CD4-positive, alpha-beta T cell (primary cell): ENCODE data around the gene LRSAM1. TPM values are rescaled to one million over a fixed set of nuclear protein-coding genes. Genes with fewer than 3 reads are reported as not detected.

Experiments used
- ATAC-seq: fragments of 200-7000 bp; cut with Tn5 transposase; one replicate; pipeline ENCODE4 v1.10.0; 2022; ENCODE audit warnings: mild to moderate bottlenecking; ENCODE audit not compliant: poor library complexity
- CTCF ChIA-PET: fragments of 350-600 bp; sonication (Branson Sonifier 250); formaldehyde crosslinking; loops from one replicate; lab custom pipeline; 2021; ENCODE audit warnings: antibody characterized with exemption, inconsistent platforms; lab: Charles Lee
- POLR2A ChIA-PET: fragments of 350-600 bp; sonication (Branson Sonifier 250); formaldehyde crosslinking; loops from one replicate; lab custom pipeline; 2021; ENCODE audit warnings: antibody characterized with exemption, inconsistent platforms; lab: Charles Lee
- DNase-seq, 14 experiments: peaks; one replicate each; pipeline ENCODE4 v3.0.0-alpha.2; 2013 to 2020; ENCODE audit warnings: mixed read lengths in 2 of 14
- H3K27ac ChIP-seq, 2 donors: one replicate each; pipeline versions ENCODE4 v1.5.1 to v1.7.0; 2013; ENCODE audit warnings: low read length in 2 of 2, low read depth in 1 of 2, mild to moderate bottlenecking in 1 of 2
- H3K27me3 ChIP-seq, 2 experiments: 1 replicate in 1 of 2; 2 replicates in 1 of 2; pipeline versions ENCODE4 v1.6.1 to v1.7.0; 2013; ENCODE audit warnings: low read length in 2 of 2, control low read depth in 1 of 2, mild to moderate bottlenecking in 1 of 2, moderate library complexity in 1 of 2; ENCODE audit not compliant: insufficient read depth in 2 of 2, control insufficient read depth in 1 of 2
- H3K36me3 ChIP-seq: one replicate; pipeline ENCODE4 v1.6.1; 2013; ENCODE audit warnings: low read length, control low read depth; ENCODE audit not compliant: insufficient read depth
- H3K4me1 ChIP-seq: one replicate; pipeline ENCODE4 v1.6.1; 2013; ENCODE audit warnings: low read length, control low read depth; ENCODE audit not compliant: insufficient read depth
- H3K4me3 ChIP-seq: one replicate; pipeline ENCODE4 v1.5.1; 2013; ENCODE audit warnings: mild to moderate bottlenecking, low read length, moderate library complexity
- H3K9me3 ChIP-seq, 2 experiments: 1 replicate in 1 of 2; 2 replicates in 1 of 2; pipeline versions ENCODE4 v1.6.1 to v1.7.0; 2013; ENCODE audit warnings: low read length in 2 of 2, mild to moderate bottlenecking in 2 of 2, control low read depth in 1 of 2, moderate library complexity in 1 of 2; ENCODE audit not compliant: control insufficient read depth in 1 of 2, insufficient read depth in 1 of 2
- H3K27ac Mint-ChIP-seq: one replicate; pipeline ENCODE4 v1.8.0; 2020; ENCODE audit warnings: mixed read lengths
- H3K27me3 Mint-ChIP-seq: one replicate; pipeline ENCODE4 v1.8.0; 2021; ENCODE audit warnings: mixed read lengths
- H3K36me3 Mint-ChIP-seq: one replicate; pipeline ENCODE4 v1.8.0; 2021; ENCODE audit warnings: low read depth, mixed read lengths
- H3K4me1 Mint-ChIP-seq: one replicate; pipeline ENCODE4 v1.8.0; 2021; ENCODE audit warnings: low read depth, mixed read lengths
- H3K4me3 Mint-ChIP-seq: one replicate; pipeline ENCODE4 v1.8.0; 2020; ENCODE audit warnings: mild to moderate bottlenecking, mixed read lengths
- H3K9me3 Mint-ChIP-seq: one replicate; pipeline ENCODE4 v1.8.0; 2020; ENCODE audit warnings: mixed read lengths
- CTCF ChIP-seq: fragments of 200-600 bp; IDR thresholded peaks from one replicate; pipeline ENCODE4 v1.8.0; 2022; ENCODE audit warnings: antibody characterized with exemption, mild to moderate bottlenecking
- intact Hi-C, 2 experiments: fragments of 100-400 bp; cut with DNase I in 1 of 2; cut with micrococcal nuclease in 1 of 2; formaldehyde crosslinking; loops; one replicate each; pipeline versions ENCODE4 v1.15.1 to v1.9.0; 2023 to 2025; cut with DNase I, micrococcal nuclease
- total RNA-seq, 174 experiments: library from RNA in 2 of 174; stranded (reverse) in 2 of 174; gene quantifications; one replicate each; pipeline ENCODE4 v1.2.3 and lab custom pipeline; 2021 to 2026

Gene LRSAM1
- total RNA-seq, 2 experiments from 2014 or later = 11.4 to 16.0 TPM

- no peaks in the 10 kb centered on the region for H3K27me3 ChIP-seq
- no peak for TF ChIP-seq CTCF
- H3K9me3 ChIP-seq = no peaks in the 10 kb centered on the region
- intact Hi-C loops = no loop called here
- H3K9me3 Mint-ChIP-seq = no peaks in the 10 kb centered on the region
- ChIA-PET CTCF (interaction anchor here (0.6 to 0.7 kb wide), 2 partner anchors 21 to 27 kb away, joined by 3 read pairs; no protein-coding TSS in a partner anchor), POLR2A (no interaction called here)
- H3K4me3 Mint-ChIP-seq = no peak overlapping the region
- H3K4me1 Mint-ChIP-seq = no peaks in the 10 kb centered on the region
- no peak for DNase-seq
- H3K4me1 ChIP-seq = no peaks in the 10 kb centered on the region
- ATAC-seq = no peak
- peaks cover 16% of the 10 kb centered on the region for H3K36me3 ChIP-seq
- no peak overlapping the region for H3K27ac ChIP-seq
- H3K4me3 ChIP-seq = no peak overlapping the region
- no peaks in the 10 kb centered on the region for H3K27me3 Mint-ChIP-seq
- no peak overlapping the region for H3K27ac Mint-ChIP-seq
- peaks cover 35% of the 10 kb centered on the region for H3K36me3 Mint-ChIP-seq
These were observed 19.4 kb downstream of the LRSAM1 start for GRCh38 chr9:127470662-127471061.

GRCh38 chr9:127473501-127473900 lies 22.2 kb downstream of the LRSAM1 start:
- ChIA-PET POLR2A (no interaction called here), CTCF (no interaction called here)
- Histone ChIP-seq H3K27me3 (no peaks in the 10 kb centered on the region), H3K4me1 (no peaks in the 10 kb centered on the region), H3K27ac (no peak overlapping the region), H3K36me3 (peaks cover 11% of the 10 kb centered on the region), H3K9me3 (no peaks in the 10 kb centered on the region), H3K4me3 (no peak overlapping the region)
- Mint-ChIP-seq H3K4me3 (no peak overlapping the region), H3K27ac (no peak overlapping the region), H3K9me3 (no peaks in the 10 kb centered on the region), H3K4me1 (no peaks in the 10 kb centered on the region), H3K27me3 (no peaks in the 10 kb centered on the region), H3K36me3 (peaks cover 34% of the 10 kb centered on the region)
- no peak for TF ChIP-seq CTCF
- DNase-seq (no peak), ATAC-seq (no peak)
- intact Hi-C loops = no loop called here

- intact Hi-C loops = no loop called here
- no peak for TF ChIP-seq CTCF
- DNase-seq = no peak
- no peaks in the 10 kb centered on the region for H3K9me3 ChIP-seq
- CTCF ChIA-PET = no interaction called here
- no peaks in the 10 kb centered on the region for H3K9me3 Mint-ChIP-seq
- H3K27ac Mint-ChIP-seq = no peak overlapping the region
- peaks cover 15% of the 10 kb centered on the region for H3K36me3 ChIP-seq
- H3K27me3 ChIP-seq = no peaks in the 10 kb centered on the region
- H3K4me1 Mint-ChIP-seq = no peaks in the 10 kb centered on the region
- H3K27ac ChIP-seq = no peak overlapping the region
- no peak overlapping the region for H3K4me3 ChIP-seq
- H3K4me3 Mint-ChIP-seq = no peak overlapping the region
- H3K36me3 Mint-ChIP-seq = peaks cover 38% of the 10 kb centered on the region
- POLR2A ChIA-PET = no interaction called here
- ATAC-seq = no peak
- H3K4me1 ChIP-seq = no peaks in the 10 kb centered on the region
- no peaks in the 10 kb centered on the region for H3K27me3 Mint-ChIP-seq
These were observed 22.6 kb downstream of the LRSAM1 start for GRCh38 chr9:127473932-127474331.
